Liver (tissue), 9 donors: ENCODE results near the gene TTC39A. TPM values are rescaled to one million over a fixed set of nuclear protein-coding genes. Genes with fewer than 3 reads are reported as not detected.

Experiments
- DNase-seq: peaks from one replicate; pipeline ENCODE4 v3.0.0-alpha.2; 2017; ENCODE audit warnings: low spot score
- H3K27ac ChIP-seq, 2 donors: one replicate each; pipeline ENCODE4 v1.7.0; 2013; ENCODE audit warnings: inconsistent platforms in 2 of 2, low read length in 2 of 2, control low read depth in 1 of 2, low read depth in 1 of 2, mild to moderate bottlenecking in 1 of 2
- H3K27me3 ChIP-seq, 4 donors: one replicate each; pipeline versions ENCODE4 v1.6.1 to v1.7.0; 2013; ENCODE audit warnings: low read length in 3 of 4, inconsistent platforms in 1 of 4, mild to moderate bottlenecking in 1 of 4, moderate library complexity in 1 of 4; ENCODE audit not compliant: control insufficient read depth in 4 of 4, insufficient read depth in 4 of 4
- H3K36me3 ChIP-seq, 4 donors: one replicate each; pipeline versions ENCODE4 v1.6.1 to v1.7.0; 2013; ENCODE audit warnings: low read length in 3 of 4, mild to moderate bottlenecking in 3 of 4, low read depth in 1 of 4, moderate library complexity in 1 of 4; ENCODE audit not compliant: control insufficient read depth in 4 of 4, insufficient read depth in 3 of 4
- H3K4me1 ChIP-seq, 4 donors: one replicate each; pipeline versions ENCODE4 v1.6.1 to v1.7.0; 2013; ENCODE audit warnings: low read length in 3 of 4, mild to moderate bottlenecking in 3 of 4, moderate library complexity in 1 of 4; ENCODE audit not compliant: control insufficient read depth in 4 of 4, insufficient read depth in 4 of 4
- H3K4me3 ChIP-seq, 3 donors: one replicate each; pipeline versions ENCODE4 v1.6.1 to v1.7.0; 2013; ENCODE audit warnings: low read length in 3 of 3, control low read depth in 1 of 3, low read depth in 1 of 3, mild to moderate bottlenecking in 1 of 3
- H3K9ac ChIP-seq, 2 donors: one replicate each; pipeline ENCODE4 v1.7.0; 2013; ENCODE audit warnings: low read length in 2 of 2, mild to moderate bottlenecking in 2 of 2, moderate library complexity in 2 of 2, control low read depth in 1 of 2, low read depth in 1 of 2
- H3K9me3 ChIP-seq, 4 donors: one replicate each; pipeline versions ENCODE4 v1.6.1 to v1.7.0; 2013; ENCODE audit warnings: low read length in 3 of 4; ENCODE audit not compliant: control insufficient read depth in 4 of 4
- EGR1 ChIP-seq, 2 donors: IDR thresholded peaks; 2 replicates each; pipeline ENCODE4 v1.6.1; 2016 to 2018; ENCODE audit warnings: antibody characterized with exemption in 2 of 2, low read depth in 2 of 2
- FOXA1 ChIP-seq: IDR thresholded peaks from 2 replicates; pipeline ENCODE4 v1.6.1; 2016; ENCODE audit warnings: antibody characterized with exemption
- FOXA2 ChIP-seq: IDR thresholded peaks from 2 replicates; pipeline ENCODE4 v1.6.1; 2016; ENCODE audit warnings: antibody characterized with exemption
- GABPA ChIP-seq, 2 donors: IDR thresholded peaks in 1 of 2; conservative IDR thresholded peaks in 1 of 2; 2 replicates each; pipeline ENCODE4 v1.6.1; 2016; ENCODE audit warnings: antibody characterized with exemption in 2 of 2, mild to moderate bottlenecking in 1 of 2, moderate library complexity in 1 of 2
- HNF4A ChIP-seq, 2 donors: conservative IDR thresholded peaks; 2 replicates each; pipeline ENCODE4 v1.6.1; 2016; ENCODE audit warnings: antibody characterized with exemption in 2 of 2, mild to moderate bottlenecking in 2 of 2
- HNF4G ChIP-seq: IDR thresholded peaks from 2 replicates; pipeline ENCODE4 v1.6.1; 2016; ENCODE audit warnings: antibody characterized with exemption
- JUND ChIP-seq, 2 donors: IDR thresholded peaks; 2 replicates each; pipeline ENCODE4 v1.6.1; 2016; ENCODE audit warnings: antibody characterized with exemption in 2 of 2
- NR2F2 ChIP-seq: IDR thresholded peaks from 2 replicates; pipeline ENCODE4 v1.6.1; 2016; ENCODE audit warnings: antibody characterized with exemption
- RAD21 ChIP-seq, 2 donors: IDR thresholded peaks; 2 replicates each; pipeline ENCODE4 v1.6.1; 2016; ENCODE audit warnings: antibody characterized with exemption in 2 of 2, mild to moderate bottlenecking in 2 of 2
- REST ChIP-seq: IDR thresholded peaks from 2 replicates; pipeline ENCODE4 v1.6.1; 2016; ENCODE audit warnings: antibody characterized with exemption, mild to moderate bottlenecking
- RXRA ChIP-seq, 2 donors: IDR thresholded peaks; 2 replicates each; pipeline ENCODE4 v1.6.1; 2017 to 2018; ENCODE audit warnings: antibody characterized with exemption in 2 of 2, mild to moderate bottlenecking in 1 of 2
- SP1 ChIP-seq: IDR thresholded peaks from 2 replicates; pipeline ENCODE4 v1.6.1; 2018; ENCODE audit warnings: antibody characterized with exemption, mild to moderate bottlenecking
- TAF1 ChIP-seq: conservative IDR thresholded peaks from 2 replicates; pipeline ENCODE4 v1.6.1; 2016; ENCODE audit warnings: antibody characterized with exemption, mild to moderate bottlenecking
- YY1 ChIP-seq: IDR thresholded peaks from 2 replicates; pipeline ENCODE4 v1.6.1; 2016; ENCODE audit warnings: antibody characterized with exemption, mild to moderate bottlenecking
- WGBS: extraction: QIAGEN DNeasy Blood & Tissue Kit; methylation state at CpG from one replicate; pipeline ENCODE4 v1.1.7; 2013; 5-methylcytosine and 5-hydroxymethylcytosine counted together
- polyA plus RNA-seq, 2 donors: library from polyadenylated mRNA; stranded (reverse) in 1 of 2; unstranded in 1 of 2; fragments of 200-250 nt in 1 of 2; fragments of >200 nt in 1 of 2; fragmentation: Nextera tagmentation in 1 of 2; extraction: Ambion mirVana in 1 of 2; gene quantifications; one replicate each; pipeline versions ENCODE4 v1.2.1 to v1.2.3, GENCODE V29; 2013 to 2015
- total RNA-seq, 2 donors: library from RNA; depleted of rRNA; stranded (reverse); fragments of >200 nt; gene quantifications; one replicate each; pipeline ENCODE4 v1.2.3, GENCODE V29; 2014
- TF ChIP-seq, protein P1 (sequence below): IDR thresholded peaks from 2 replicates; pipeline ENCODE4 v1.6.1; 2016; ENCODE audit warnings: antibody characterized with exemption
- TF ChIP-seq, protein P2 (sequence below): IDR thresholded peaks from 2 replicates; pipeline ENCODE4 v1.6.1; 2016; ENCODE audit warnings: antibody characterized with exemption
- TF ChIP-seq, protein P3 (sequence below): fragments of 150-350 bp; IDR thresholded peaks from 2 replicates; pipeline ENCODE4 v1.5.1; 2017; ENCODE audit warnings: improper control_type of control experiment, low read depth, low read length; ENCODE audit not compliant: missing input control
- TF ChIP-seq, protein P4 (sequence below): IDR thresholded peaks from 2 replicates; pipeline ENCODE4 v1.6.1; 2016; ENCODE audit warnings: antibody characterized with exemption
- donor health status: healthy.
- donor health status: healthy.
- donor health status: healthy.
- donor health status: healthy.
- donor health status: healthy.

Gene TTC39A
- total and polyA plus RNA-seq, 4 donors = 0.32 to 1.9 (median 1.4) TPM

DNA sequence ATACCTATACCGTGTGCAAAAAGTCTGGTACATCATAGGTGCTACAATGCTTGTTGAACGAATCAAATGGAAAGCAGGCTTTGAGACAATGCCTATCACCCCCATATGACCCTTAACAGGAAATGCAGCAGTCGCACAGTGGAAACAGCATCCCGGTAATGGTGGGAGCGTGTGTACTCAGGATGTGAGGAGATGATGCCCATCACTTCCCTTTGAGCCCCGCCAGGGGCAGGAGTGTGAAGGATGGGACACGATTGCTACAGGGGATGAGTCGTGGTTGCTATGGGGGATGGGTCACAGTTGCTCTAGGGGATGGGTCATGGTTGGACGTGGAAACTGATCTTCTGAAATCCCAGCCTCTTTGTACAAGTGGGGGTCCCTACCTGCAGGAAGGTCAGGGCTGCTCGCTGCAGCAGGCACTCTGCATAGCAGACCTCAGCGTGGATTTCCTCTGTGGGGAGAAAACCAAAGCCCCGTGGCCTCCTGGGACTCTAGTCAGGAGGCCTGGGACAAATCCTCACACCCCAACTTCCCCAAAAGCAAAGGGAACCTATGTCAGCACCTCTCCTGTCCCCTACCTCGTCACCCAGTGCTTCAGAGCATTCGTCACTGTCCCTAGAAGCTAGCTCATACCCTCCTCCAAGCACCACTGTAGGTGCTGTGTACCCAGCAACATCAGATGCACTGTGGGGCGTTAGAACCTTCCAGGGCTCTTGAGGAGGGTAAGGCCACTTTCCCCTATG, 19.3 kb downstream of the TTC39A start (continued):
- TF ChIP-seq REST = no peak
- TF ChIP-seq RXRA (IDR thresholded peaks at IDR 0.05) = no peak
- TF ChIP-seq FOXA2 = no peak
- TF ChIP-seq, protein P1, sequence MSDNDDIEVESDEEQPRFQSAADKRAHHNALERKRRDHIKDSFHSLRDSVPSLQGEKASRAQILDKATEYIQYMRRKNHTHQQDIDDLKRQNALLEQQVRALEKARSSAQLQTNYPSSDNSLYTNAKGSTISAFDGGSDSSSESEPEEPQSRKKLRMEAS = no peak

DNA sequence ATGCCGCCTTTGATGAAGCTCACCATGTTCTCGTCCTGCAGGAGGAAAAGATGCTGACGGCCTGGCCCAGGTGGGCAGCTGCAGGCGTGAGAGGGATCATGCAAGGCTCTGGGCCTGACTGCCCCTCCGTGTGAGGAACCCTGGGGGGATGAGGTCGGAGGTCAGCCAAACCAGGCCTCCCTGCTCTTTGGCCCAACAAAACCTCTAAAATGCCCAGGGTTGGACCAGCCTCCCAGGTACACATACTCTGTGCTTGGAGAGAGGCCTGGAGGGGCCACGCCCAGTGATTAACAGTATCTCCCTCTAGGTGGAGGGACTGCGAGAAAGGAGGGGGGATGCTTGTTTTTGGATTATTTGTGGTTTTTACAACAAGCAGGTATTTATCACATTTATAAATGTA, 21.1 kb downstream of the TTC39A start:
- WGBS = 88% methylated on average over 8 of the region's 8 CpGs
- no peak for DNase-seq
- no peaks in the 10 kb centered on the region for H3K27me3 ChIP-seq
- no peak overlapping the region for H3K4me3 ChIP-seq
- peaks cover 7 to 14% (median 11%) of the 10 kb centered on the region in 4 donors for H3K4me1 ChIP-seq
- H3K9me3 ChIP-seq = no peaks in the 10 kb centered on the region
- H3K27ac ChIP-seq = no peak overlapping the region
- H3K9ac ChIP-seq = no peak overlapping the region
- TF ChIP-seq EGR1 (IDR thresholded peaks at IDR 0.05; ENCODE audit: low read depth in 2 of 2) (no peak), GABPA (IDR thresholded peaks at IDR 0.05 in 1 of 2, conservative IDR thresholded peaks at IDR 0.05 in 1 of 2) (no peak), NR2F2 (no peak), HNF4A (conservative IDR thresholded peaks at IDR 0.05) (no peak), FOXA2 (no peak), YY1 (no peak), SP1 (no peak), TAF1 (no peak), REST (no peak), RXRA (IDR thresholded peaks at IDR 0.05) (no peak), FOXA1 (no peak), HNF4G (no peak), RAD21 (IDR thresholded peaks at IDR 0.05) (no peak), JUND (IDR thresholded peaks at IDR 0.05) (no peak)
- TF ChIP-seq, protein P2, sequence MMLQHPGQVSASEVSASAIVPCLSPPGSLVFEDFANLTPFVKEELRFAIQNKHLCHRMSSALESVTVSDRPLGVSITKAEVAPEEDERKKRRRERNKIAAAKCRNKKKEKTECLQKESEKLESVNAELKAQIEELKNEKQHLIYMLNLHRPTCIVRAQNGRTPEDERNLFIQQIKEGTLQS = no peak
- TF ChIP-seq, protein P1 = no peak
- TF ChIP-seq, protein P3, sequence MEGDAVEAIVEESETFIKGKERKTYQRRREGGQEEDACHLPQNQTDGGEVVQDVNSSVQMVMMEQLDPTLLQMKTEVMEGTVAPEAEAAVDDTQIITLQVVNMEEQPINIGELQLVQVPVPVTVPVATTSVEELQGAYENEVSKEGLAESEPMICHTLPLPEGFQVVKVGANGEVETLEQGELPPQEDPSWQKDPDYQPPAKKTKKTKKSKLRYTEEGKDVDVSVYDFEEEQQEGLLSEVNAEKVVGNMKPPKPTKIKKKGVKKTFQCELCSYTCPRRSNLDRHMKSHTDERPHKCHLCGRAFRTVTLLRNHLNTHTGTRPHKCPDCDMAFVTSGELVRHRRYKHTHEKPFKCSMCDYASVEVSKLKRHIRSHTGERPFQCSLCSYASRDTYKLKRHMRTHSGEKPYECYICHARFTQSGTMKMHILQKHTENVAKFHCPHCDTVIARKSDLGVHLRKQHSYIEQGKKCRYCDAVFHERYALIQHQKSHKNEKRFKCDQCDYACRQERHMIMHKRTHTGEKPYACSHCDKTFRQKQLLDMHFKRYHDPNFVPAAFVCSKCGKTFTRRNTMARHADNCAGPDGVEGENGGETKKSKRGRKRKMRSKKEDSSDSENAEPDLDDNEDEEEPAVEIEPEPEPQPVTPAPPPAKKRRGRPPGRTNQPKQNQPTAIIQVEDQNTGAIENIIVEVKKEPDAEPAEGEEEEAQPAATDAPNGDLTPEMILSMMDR = no peak
- TF ChIP-seq, protein P4, sequence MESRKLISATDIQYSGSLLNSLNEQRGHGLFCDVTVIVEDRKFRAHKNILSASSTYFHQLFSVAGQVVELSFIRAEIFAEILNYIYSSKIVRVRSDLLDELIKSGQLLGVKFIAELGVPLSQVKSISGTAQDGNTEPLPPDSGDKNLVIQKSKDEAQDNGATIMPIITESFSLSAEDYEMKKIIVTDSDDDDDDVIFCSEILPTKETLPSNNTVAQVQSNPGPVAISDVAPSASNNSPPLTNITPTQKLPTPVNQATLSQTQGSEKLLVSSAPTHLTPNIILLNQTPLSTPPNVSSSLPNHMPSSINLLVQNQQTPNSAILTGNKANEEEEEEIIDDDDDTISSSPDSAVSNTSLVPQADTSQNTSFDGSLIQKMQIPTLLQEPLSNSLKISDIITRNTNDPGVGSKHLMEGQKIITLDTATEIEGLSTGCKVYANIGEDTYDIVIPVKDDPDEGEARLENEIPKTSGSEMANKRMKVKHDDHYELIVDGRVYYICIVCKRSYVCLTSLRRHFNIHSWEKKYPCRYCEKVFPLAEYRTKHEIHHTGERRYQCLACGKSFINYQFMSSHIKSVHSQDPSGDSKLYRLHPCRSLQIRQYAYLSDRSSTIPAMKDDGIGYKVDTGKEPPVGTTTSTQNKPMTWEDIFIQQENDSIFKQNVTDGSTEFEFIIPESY = no peak
- no peaks in the 10 kb centered on the region for H3K36me3 ChIP-seq
